GM18858 (cell line): ENCODE data around the gene RHBDF2.
"Not testable (repeated sequence)": the region's sequence is repeated elsewhere in the genome, so short reads cannot be mapped to it uniquely, and the experiment has no call there.

ENCODE experiments used
- ATAC-seq: cut with Tn5 transposase; IDR thresholded peaks from one replicate; pipeline ENCODE4 v1.9.1; 2021; ENCODE audit not compliant: unreplicated experiment

Gene RHBDF2

DNA sequence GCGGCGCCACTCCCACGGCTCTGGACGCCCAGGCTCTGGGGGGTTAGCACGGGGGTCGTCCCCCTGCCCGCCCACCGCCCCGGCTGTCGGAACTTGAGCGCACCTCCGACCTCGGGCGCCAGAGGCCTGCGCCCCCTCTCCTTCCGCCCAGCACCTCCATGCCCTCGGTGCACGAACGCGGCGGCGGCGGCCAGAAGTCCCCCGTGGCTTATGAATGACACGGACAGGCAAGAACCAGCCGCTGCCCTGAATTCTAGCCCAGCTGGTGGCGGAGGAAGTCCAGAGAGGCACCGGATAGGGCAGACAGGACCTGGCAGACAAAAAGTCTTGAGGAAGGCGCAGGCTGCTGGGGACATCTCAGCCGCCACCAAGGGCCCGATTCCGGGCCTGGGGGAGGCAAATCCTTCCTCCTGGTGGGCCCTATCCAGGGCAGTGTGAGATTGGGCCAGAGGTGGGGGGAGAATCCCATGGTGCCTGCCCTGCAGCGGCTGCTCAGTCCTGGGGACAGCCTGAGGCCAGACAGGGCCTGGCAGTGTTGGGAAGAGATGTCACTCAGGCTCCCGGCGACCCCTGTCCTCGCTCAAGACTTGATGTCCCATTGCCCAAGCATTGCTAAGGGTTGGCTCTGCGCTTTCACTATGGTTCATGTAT lies 37.2 kb upstream of the RHBDF2 start:
- no peak for ATAC-seq

GRCh38 chr17:76537578-76538280 lies 36.5 kb upstream of the RHBDF2 start, which contains the start of gene CYGB:
TSS of gene CYGB (minus strand) at chr17:76537709. CDS start at chr17:76537542, 167 bp downstream.
- ATAC-seq: no peak

GRCh38 chr17:76537288-76537577 lies 36.0 kb upstream of the RHBDF2 start:
- ATAC-seq: no peak

- ATAC-seq: no peak
Measured at GRCh38 chr17:76536511-76537287, 35.5 kb upstream of the RHBDF2 start.

- no peak for ATAC-seq
Measured at GRCh38 chr17:76535788-76536510, 34.7 kb upstream of the RHBDF2 start.

DNA sequence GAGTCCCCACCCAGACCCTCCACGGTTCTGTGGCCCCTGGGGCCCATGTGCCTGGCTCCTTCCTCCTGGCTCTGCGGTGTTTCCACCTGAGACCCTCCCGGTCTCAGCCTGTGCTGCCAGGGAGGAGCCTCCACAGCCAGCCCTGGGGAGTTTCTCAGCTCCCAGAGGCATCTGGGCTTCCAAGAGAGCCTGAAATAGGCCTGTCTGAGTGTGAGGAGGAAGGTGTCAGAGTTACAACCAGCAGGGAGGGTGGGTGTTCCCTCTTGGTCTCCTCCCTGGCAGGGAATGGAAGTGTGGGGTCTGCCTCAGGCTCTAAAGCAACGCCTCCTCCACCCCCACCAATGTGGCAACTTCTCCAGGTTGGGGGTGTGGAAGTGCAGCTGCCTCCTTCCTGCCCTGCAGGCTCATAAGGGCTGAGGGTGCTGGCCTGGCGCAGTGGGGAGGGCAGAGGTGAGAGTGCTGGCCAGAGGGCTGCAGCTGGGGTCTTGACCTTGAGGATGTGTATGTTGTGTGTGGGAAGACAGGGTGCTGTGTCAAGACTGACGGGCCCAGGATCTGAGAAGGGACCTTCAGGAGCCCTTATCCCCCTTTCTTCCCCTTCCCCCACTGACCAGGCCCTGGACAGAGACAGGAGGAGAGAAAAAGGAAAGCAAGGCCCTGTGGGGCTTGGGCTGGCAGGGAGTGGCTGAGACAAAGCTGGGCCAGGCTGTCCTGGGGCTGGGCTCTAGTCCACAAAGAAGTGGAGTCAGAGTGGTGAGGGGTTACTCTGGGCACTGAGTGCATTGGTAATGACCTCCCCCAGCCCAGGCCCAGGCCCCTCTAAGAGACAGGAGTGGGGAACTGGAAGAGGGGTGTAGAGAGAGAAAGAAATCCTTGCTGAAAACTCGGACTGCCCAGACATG lies 33.9 kb upstream of the RHBDF2 start:
- no peak for ATAC-seq

DNA sequence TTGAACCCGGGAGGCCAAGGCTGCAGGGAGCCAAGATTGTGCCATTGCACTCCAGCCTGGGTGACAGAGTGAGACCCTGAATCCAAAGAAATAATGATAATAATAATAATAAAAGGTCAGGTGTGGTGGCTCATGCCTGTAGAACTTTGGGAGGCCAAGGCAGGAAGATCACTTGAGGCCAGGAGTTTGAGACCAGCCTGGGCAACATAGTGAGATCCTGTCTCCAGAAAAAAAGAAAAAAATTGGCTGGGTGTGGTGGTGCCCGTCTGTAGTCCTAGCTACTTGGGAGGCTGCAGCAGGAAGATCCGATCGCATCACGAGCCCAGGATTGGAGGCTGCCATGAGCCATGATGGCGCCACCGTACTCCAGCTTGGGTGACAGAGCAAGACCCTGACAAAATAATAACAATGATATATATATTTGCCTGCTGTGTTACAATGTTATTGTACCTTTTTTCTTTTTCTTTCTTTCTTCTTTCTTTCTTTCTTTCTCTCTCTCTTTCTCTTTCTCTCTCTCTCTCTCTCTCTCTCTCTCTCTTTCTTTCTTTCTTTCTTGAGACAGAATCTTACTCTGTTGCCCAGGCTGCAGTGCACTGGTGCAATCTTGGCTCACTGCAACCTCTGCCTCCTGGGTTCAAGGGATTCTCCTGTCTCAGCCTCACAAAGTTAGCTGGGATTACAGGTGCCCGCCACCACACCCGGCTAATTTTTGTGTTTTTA lies 32.6 kb upstream of the RHBDF2 start:
- not testable (repeated sequence) for ATAC-seq

GRCh38 chr17:76532072-76532651 lies 30.9 kb upstream of the RHBDF2 start:
- no peak for ATAC-seq

DNA sequence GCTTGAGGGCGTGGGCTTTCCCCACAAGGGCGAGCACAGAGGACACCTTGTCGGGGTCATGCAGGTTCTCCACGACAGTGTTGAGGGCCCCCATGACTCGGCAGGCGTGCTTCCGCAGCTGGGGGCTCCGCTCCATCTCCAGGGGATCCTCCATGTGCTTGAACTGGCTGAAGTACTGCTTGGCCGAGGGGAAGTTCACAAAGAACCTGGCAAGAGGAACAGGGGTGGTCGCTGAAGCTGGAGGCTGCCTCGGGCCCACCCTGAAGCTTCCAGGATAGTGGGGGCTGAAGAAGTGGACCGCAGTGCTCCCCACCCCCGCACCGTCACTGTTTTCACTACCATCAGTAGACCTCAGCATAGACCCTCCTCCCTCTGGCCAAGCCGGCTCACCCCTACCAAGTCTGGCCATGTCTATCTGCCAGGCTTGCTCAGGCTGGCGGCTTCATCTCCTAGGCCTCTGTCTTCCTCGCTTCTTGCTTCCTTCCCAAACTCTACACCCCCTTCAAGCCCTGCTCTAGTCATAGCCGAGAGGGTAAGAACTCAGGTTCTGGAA lies 30.3 kb upstream of the RHBDF2 start:
- ATAC-seq: no peak

DNA sequence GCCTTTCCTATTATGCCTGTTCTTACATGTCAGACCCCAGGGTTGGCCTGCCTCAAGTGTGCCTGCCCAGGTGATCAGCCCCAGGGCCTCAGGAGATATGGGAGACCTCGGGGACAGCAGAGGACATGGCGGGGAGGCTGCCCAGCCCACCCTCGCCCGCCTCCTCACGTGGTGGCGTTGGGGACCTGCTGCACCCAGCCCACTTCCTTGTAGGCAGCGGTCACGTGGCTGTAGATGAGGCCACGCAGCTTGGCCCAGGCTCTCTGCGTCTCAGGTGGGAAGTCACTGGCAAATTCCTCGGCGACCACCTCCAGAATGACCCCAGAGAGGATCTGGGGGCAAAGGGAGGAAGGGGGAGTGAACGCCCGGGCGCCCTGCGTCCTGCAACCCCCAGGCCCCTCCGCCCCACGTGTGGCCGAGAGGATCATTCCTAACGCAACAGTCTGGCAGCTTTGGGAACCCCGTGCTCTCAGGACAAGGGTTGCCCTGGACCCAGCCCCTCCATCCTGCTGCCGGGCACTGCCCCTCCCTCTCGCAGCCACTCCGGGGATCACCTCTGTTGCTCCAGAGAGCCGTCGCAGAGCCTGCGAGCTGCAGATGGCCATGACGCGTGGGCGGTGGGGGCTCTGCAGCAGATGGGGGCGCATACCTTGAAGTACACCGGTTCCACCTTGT lies 29.7 kb upstream of the RHBDF2 start:
- no peak for ATAC-seq

GRCh38 chr17:76530095-76530723 lies 29.0 kb upstream of the RHBDF2 start:
- no peak for ATAC-seq

DNA sequence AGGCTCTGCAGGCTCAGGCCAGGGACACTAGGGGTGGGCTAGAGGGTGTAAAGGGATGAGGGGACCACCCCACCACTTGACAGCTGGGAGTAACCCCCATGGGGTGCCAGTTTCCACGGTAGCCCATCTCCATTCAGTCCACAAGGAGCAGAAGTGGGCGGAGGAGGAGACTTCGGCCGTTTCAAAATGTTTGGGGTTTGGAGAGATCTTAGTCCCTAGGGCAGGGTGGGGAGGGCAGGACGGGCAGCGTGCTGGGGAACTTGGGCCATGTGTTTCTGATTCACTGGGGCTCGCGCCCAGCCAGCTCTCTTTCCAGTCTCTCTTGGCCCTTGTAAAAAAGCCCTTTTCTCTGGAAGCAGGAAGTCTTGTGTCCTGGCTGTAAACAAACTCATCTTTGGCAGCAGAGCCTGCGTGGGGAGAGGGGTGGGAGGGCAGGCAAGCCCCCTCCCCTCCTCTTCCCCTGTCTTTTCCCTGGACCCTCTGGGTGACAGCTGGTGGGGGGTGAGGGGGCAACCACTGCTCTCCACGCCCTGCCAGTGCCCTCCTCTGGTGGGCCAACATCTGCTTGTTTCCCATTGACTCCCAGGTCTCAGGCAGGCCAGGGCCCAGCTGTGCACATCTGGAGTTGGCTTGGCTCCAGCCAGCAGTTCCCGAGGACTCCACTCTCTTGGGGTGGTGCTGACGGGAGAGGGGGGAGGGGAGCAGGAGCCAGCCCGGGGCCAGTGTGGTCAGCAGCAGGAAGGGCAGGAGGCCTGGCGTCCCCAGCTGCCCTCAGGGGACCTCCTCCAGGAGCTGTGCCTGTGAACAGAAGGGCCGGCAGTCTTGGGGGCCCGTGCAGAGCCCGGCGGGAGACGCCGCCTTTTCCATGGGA lies 28.2 kb upstream of the RHBDF2 start:
- ATAC-seq: no peak

GRCh38 chr17:76528528-76529223 lies 27.5 kb upstream of the RHBDF2 start:
- no peak for ATAC-seq

DNA sequence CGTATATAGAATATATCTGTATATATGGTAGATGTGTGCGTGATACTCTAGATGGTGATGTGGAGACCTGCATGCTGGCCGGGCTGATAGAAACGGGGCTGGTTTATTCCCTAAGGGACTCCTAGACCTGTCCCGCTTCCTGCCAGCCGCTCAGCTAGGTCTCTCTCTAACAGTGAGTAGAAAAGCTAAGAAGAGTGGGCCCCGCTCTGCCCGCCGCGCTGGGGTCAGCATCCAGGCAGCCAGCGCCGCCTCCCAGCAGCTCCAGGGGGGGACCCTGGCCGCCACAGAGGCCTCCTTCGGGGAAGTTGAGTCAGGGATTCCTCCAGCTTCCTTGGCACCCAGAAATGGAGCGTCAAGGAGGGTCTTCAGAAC lies 26.9 kb upstream of the RHBDF2 start:
- no peak for ATAC-seq

DNA sequence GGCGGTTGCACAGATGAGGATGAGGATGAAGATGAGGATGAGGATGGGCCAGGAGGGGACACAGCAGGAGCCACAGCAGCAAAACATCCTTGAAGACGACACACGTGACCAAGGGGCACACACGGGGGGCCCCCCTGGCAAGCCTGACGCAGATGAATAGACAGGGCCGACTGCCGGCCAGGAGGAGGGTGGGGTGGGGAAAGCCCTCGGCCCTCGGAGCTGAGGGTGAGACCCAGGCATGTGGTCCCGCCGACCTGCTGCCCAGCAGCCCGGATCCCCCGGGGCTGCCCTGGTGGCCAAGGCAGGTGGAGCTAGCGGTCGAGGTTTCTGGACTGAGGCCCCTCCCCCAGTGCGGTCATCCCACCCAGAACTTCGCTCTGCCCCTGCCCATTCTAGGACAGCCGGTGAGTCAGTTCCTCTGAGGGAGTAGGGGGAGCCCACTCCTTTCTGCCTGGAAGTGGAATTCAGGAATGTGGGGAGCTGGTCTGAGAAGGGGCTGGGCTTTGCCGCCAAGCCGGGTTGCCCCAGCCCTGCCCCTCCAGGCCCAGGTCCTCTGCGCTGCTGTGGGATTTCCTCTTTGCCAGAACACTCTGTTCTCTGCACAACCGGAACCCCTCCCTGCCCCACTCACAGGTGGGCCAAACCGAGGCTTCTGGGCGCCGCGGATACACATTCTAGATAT lies 26.3 kb upstream of the RHBDF2 start:
- no peak for ATAC-seq

DNA sequence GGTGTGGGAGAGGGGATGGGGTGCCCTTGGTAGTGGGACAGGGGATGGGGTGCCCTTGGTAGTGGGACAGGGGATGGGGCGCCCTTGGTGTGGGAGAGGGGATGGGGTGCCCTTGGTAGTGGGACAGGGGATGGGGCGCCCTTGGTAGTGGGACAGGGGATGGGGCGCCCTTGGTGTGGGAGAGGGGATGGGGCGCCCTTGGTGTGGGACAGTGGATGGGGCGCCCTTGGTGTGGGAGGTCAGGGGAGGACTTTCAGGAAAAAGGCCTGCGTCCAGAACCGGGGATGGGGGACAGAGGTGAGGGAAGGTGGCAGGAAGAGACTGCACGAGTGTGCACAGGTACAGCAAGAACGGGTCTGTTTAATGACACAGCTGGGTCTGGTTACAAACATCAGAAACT lies 25.8 kb upstream of the RHBDF2 start:
- ATAC-seq: not testable (repeated sequence)
